Lower leg skin (tissue), 3 donors: ENCODE data around the gene FBXW8.

Experiments used
- POLR2A ChIP-seq, 2 donors: fragments of 450-650 bp; IDR thresholded peaks; one replicate each; pipeline ENCODE4 v1.6.1; 2016 to 2017; ENCODE audit warnings: antibody characterized with exemption in 2 of 2, mild to moderate bottlenecking in 1 of 2, moderate library complexity in 1 of 2
- TF ChIP-seq, protein P1 (sequence below), 3 donors: fragments of 450-650 bp; IDR thresholded peaks; one replicate each; pipeline ENCODE4 v1.5.1; 2016; ENCODE audit warnings: antibody characterized with exemption in 3 of 3, mild to moderate bottlenecking in 3 of 3, moderate library complexity in 2 of 3

DNA sequence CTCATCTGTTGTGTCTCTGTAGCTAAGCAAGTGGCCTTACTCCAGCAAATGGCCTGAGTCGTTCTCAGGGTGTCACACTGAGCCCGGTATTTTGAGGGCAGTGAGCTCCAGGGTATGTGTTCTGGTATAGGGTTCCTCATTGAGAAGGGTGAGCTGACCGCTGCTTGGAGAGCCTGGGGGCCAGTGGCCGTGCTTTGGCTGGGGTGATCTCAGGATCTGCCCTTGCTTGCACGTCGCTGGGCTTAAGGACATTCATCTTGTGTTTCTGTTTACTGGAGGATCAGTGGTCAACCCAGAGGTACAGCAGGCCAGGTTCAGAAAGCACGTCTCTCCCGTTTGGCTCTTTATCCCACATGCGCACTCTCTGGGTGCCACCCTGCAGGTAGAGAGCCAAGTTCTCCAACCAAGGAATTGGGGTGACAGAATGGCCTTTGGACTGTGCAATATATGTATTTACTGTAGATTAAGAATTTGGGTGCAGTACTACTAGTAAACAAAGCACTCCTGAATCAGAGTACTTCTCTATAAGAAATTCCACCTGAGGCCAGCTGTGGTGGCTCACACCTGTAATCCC, 52.1 kb downstream of the FBXW8 start:
- no peak for TF ChIP-seq POLR2A (IDR thresholded peaks at IDR 0.05)
- TF ChIP-seq, protein P1, sequence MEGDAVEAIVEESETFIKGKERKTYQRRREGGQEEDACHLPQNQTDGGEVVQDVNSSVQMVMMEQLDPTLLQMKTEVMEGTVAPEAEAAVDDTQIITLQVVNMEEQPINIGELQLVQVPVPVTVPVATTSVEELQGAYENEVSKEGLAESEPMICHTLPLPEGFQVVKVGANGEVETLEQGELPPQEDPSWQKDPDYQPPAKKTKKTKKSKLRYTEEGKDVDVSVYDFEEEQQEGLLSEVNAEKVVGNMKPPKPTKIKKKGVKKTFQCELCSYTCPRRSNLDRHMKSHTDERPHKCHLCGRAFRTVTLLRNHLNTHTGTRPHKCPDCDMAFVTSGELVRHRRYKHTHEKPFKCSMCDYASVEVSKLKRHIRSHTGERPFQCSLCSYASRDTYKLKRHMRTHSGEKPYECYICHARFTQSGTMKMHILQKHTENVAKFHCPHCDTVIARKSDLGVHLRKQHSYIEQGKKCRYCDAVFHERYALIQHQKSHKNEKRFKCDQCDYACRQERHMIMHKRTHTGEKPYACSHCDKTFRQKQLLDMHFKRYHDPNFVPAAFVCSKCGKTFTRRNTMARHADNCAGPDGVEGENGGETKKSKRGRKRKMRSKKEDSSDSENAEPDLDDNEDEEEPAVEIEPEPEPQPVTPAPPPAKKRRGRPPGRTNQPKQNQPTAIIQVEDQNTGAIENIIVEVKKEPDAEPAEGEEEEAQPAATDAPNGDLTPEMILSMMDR (IDR thresholded peaks at IDR 0.05): no peak
